ENCODE data around the gene RAP1GAP.
"Not testable (repeated sequence)": the region's sequence is repeated elsewhere in the genome, so short reads cannot be mapped to it uniquely, and the experiment has no call there.

The RAP1GAP gene

DNA sequence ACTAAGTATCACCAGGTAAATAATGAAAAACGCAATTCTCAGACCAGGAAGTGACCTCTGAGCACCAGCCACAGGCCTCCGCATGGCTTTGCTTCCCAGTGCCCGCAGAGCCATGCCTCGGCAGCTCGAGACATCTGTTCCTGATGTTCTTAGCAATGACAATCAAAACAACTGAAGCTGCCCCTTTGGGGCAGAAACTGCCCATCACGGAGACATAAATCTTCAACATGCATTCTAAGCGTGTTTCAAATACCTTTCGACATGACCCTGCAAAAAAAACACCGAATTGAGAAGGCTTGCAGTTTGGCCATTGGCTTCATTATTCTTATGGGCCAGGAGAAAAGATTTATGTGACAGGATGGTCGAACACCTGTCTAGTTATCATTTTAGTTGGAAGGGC lies 5.8 kb upstream of the RAP1GAP start:
- DNase-seq: no peak

DNA sequence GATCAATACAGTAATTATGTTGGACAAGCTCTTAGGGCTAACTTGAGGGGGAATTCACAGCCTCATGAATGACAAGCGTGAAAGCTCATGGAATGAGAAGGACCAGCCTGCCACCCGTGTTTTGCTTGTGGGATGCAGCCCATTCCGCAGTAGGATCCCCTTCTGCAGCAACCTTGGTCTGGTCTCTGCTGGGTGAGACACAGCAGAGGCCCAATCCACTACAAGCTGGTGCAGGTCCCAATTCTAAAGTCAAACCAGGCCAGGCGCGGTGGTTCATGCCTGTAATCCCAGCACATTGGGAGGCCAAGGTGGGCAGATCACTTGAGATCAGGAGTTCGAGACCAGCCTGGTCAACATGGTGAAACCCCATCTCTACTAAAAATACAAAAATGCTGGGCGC lies 4.7 kb upstream of the RAP1GAP start:
- not testable (repeated sequence) for DNase-seq

DNA sequence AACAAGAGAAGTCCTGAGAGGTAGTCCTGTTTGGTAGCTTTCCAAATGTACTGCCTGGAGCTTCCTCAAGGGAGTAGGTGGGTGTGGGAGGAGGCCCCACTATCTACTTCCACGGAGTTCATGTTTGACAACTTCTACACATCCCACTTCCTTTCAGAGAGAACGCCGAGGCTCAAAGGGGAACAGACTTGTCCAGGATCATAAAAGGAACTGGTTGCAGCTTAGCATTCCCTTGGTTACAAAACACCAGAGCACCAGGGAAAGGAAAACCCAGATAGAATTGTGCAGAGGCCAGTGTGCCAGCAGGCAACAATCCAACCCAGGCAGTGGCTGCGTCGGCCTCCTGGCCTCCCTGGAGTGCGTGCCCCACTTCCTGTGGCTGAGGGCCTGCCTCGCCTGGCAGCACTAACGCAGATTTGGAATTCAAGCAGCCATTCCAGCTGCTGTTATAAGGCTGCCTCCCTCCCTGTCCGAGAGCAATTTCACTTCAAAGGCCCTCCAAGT lies 4.2 kb upstream of the RAP1GAP start:
- DNase-seq: peak; percentile 35

DNA sequence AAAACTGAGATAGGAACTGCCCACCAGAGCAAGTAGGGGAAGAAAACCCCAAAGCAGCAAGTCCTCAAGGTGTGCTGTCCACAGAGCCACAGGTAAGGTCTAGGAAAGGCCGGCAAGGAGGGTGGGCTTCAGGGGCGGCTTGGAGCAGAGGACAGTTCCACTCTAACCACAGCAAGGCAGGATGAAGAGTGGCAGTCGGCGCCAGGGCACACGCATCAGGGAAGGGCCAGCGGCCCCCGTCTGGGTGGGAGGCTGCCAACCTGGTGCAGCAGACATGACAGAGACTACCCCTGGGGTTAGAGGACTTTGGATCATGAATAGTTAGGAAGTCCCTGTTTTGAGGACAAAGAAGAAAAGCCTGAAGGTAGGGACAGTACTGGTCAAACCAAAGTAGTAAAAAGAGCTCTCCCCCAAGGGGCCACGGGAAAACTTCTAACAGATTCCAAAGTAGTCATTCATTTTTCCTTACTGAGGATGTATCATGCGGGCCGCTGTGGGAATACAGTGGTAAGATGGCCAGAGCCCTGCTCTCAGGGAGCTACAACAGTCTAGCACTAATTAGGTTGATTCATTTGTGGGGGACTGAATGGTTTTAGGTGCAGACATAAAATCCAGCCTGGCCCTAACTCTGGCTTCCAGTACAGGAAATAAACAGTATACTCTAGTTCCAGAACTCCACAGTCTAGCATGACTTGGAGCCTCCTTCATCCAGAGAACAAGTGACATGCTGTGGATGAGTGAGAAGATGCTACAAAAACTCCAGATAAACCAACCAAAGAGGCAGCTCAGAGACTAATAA lies 3.5 kb upstream of the RAP1GAP start:
- DNase-seq: no peak

DNA sequence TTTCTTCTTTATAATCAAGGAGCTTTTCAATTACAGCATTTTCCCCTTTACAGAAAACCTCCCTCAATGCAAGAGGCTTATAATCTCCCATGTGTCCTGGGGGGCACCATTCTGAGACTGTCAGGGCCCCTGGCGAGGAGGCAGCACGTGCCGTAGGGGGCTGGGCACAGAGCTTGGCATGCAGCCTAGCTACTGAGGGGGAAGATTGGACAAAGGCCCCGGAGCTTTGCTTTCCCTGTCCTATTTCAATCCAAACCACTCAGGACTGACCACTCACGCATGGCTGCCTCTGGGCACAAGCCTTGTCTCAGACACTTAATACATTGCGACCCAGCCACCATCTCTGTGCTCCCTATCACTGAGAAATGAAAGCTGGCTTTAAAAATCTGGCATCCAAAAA lies 2.8 kb upstream of the RAP1GAP start:
- no peak for DNase-seq

DNA sequence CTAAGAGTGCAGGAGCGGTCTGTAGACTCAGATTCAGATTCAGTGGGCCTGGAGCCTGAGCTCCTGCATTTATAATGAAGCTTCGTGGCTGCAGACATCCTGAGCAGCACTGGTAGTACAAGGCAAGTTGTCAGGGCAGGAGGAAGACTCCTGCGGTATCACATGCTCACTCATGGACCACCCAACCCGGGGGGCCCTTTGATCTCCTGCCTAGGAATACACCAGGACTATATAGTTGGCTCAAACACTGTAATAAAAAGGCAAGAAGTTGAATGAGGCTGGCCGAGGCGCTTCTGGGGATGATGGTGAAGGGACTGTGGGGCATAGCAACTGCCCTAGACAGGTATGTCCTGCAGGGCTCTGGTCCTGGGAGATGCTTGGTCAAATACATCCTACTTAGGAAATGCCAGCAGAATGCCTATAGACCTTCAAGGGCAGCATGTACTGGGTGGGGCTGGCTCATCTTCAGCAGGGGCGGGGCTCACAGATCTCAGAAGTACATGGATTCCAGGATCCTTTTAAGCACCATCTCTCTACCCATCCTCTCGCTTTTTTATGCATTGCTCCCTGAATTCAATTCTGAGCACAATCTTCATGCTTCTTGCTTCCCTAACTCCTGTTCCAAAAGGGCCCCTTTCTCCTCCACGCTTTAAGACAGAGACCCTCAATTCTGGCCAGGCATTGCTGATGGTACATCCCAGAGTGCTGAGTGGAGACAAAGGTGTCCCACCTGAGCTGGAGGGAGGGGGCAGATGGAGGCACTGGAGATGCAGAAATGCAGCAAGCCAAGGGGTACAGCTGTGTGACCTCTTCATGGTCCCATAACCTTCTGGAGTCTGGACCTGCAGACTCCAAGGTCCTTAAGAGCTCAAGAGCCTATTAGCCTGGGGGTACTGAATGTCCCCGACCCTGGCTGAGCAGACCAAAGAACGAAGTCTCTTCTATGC lies 2.1 kb upstream of the RAP1GAP start:
- no peak for DNase-seq

DNA sequence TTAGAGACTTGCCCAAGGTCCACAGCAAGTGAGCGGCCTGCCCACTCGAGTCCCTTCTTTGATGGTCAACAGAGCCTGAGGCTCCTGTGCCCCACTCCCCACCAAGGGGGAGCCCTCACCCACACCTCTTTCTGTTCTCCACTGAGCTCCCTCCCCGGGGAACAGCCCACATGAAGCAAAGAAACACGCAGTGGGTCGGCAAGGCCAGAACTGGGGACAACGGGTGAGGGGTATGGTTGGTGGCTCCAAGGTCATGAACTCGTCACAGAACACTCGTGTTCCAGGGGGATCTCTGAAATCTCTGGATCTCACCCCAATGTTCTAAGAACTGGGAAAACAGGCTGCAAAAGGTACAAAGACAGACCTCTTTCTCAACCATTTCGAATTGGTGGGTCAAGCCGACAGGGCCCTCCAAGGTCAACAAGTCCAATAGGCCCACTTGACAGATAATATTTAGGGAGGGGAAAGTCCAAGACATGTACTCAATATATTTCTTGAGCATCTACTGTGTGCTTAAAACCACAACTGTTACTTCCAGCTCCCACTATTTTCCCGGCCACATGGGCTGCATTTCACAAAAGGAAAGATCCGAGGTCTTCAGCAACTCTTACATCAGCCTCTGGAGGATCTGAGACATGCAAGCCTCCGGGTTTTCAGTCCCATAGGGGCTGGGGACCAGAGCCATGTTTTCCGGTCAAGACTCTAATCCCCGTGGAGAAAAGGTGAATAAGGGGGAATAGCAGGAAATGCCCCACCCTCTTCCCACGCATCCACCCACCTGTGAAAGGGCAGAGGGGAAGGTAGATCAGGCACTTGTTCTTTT lies 1.1 kb upstream of the RAP1GAP start:
- no peak for DNase-seq

DNA sequence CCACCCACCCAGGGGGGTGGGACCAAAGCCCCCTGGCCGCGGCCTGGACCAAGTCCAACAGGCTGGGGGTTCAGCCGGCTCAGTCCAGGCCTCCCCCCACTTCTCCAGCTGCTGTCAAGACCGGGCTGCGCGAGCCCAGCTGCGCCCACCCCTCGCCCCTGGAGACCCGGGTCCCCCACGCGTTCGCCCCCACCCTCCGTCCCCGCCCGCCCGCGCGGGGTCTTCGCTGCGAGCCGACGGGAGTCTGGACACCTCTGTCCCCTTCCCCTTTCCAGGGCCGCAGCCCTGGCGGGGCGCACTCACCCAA lies 253 bp downstream of the RAP1GAP start:
- no peak for DNase-seq

DNA sequence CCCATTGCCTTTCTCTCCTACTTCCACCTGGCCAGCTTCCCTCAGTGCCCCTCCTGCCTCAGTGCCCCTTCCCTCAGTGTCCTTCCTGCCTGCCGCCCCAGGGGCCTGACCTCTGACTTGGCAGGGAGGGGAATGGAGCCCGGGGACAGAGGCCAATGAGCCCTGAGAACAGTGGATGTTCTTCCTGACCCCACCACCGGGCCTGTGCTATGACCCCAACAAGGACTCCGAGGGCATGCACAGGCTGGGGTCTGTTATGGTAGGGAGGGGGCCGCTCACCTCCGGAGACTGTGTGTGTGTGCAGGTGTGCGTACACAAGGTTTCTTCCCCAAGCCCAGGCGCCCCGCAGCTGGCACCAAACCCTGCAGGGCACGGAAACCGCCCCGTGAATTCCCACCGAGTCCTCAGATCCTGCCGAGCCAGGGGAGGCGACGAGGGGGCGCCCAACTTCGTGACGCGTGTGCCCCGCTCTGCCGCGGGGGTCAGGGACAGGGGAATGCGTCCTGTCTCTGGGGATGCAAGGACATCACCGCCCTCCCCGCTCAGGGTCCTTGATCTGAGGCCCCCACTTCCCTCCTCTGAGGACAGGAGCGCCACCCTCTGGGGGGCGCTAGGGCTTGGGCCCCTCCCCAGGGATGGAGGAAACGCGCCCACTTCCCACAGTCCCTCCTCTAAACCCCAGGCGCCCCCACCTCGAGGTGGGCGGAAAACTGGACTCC lies 766 bp downstream of the RAP1GAP start:
- no peak for DNase-seq

DNA sequence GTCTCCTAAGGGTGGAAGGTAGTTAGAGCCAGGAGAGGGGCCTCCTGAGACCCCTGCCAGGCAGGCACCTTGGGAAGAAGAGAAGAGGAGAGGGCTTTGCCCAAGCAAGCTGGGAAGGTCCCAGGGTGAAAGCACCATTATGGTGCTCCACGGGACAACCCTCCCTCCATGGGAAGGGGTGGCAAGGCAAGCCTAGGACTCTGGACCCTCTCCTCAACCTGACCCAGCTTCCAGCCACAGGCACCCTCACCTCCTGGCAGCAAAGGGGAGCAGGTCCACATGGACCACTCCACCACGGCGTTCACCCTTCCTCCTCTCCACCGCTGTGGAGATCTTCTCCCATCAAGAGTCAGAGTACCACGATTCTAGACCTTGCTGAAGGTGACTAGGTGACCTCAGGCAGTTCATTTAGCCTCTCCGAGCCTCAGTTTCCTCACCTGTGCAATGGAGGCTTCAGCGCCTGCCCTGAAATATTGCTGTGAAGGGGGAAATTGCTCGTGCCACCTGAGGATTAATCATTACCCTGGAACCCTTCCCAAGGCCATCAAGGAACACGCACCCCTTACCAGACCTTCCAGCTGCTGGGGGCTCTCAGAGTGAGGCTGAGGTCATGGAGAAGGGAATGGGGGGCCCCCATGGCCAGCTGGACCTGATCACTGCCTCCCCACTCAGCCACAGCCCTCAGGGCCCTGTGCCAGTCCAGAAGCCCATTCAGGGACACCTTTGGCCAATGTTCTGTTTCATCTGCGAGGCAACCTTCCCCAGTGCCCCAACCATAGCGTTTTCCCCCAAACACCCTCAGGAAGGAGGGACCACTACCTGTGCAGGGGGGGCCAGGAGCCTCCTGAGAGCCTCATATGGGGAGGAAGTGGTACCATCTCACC lies 1.6 kb downstream of the RAP1GAP start:
- no peak for DNase-seq

DNA sequence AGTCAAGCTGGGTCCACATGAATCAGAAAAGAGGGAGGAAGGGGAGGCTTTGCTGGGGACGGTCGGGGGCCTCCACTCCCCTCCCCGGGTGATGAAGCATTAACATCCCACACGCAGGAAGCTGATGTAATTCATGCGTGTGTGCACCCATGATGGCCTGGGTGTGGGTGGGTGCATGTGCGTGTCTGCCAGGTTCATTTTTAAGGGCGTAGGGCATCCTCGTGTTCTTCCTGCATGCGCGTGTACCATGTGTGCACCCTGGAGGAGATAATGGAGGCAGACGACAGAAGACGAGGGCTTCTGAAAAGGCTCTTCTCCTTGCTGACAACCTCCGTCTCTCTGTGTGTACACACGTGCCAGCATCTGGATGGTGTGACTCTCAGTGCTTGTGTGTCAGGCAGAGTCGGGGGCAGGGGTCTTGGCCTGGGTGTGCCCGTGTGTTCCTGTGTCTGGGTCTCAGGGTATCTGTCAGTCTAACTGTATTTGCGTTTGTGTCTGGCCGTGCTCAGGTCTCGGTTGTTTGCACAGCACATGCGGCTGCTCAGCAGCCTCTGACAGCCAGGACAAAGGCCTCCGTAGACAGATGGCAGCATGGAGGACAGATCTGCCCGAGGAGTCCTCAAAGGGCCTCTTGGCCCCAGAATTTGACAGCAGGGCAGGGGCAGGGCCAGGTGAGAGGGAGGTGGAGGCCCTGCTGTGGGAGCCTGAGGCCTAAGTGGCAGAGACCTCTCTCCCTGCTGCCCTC lies 2.4 kb downstream of the RAP1GAP start:
- no peak for DNase-seq

DNA sequence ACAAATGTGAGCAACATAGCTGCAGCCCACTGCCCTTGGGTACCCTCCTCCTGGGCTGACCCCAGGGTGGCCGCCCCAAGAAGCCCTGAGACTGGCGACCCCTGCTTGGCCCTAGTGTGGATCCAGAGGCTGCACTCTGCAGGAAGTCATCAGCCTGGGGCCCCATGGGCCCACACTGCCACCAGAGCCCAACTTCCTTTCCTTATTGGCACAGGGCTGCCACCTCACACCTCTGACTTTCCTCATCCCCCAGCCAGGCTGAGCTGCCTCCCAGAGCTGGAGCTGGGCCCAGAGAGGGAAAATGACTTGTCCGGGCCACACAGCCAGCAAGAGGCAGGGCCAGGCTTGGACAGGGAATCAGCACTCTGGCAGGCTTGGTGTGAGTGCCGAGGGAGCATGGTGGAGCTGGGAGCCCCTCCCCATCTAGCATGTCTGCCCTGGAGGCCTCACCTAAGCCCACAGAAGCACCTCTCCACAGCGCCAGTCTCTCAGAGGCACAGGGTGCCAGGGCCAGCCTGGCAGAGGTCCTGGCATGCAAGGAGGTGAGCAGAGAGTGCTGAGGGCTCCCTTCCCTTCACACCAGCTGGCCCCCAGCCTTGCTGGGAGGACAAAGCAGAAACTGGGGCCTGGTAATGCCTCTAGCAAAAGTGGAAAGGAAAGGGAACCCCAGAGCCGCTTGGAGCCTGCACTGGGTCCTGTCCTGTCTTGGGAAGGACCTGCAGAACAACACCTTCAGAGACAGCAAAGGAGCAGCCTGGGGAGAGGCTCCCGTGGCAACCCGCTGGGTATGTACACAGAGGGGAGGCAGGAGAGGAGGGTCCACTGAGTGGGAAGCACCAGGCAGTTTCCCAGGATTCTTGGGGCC lies 3.2 kb downstream of the RAP1GAP start:
- DNase-seq: no peak

DNA sequence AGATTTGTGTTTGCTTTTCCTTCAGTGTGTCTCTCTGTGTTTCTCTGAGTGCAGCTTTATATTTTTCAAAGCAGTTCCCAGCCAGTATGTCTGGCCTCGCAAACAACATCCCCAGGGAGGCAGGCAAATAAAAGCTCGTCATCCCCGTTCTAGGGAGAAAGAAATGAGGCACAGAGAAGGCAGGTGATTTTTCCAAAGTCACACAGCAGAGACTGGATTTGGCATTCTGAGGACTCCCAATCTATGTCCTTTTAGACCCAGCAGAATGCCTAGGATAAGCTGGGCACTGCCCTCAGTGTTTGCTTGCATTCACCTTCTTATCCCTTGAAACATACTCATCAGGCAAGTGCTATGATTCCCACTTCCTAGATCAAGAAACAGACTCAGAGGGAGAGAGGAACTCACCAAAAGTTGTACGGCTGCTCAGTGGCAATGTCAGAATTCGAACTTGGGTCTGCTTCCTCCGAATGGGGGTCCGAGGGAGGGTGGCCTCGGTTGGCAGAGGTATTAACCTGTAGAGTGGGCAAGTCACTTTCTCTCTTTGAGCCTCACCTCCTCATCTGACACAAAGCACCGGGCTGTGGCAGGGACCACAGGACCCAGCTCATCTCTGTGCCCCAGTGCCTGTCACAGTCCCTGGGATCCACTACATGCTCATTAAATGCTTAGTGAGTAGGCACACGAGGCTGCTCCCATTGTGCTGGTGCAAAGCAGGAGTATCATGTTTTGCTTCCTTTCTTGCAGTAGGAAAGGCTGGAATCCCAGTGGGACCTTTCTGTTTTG lies 4.2 kb downstream of the RAP1GAP start:
- no peak for DNase-seq

DNA sequence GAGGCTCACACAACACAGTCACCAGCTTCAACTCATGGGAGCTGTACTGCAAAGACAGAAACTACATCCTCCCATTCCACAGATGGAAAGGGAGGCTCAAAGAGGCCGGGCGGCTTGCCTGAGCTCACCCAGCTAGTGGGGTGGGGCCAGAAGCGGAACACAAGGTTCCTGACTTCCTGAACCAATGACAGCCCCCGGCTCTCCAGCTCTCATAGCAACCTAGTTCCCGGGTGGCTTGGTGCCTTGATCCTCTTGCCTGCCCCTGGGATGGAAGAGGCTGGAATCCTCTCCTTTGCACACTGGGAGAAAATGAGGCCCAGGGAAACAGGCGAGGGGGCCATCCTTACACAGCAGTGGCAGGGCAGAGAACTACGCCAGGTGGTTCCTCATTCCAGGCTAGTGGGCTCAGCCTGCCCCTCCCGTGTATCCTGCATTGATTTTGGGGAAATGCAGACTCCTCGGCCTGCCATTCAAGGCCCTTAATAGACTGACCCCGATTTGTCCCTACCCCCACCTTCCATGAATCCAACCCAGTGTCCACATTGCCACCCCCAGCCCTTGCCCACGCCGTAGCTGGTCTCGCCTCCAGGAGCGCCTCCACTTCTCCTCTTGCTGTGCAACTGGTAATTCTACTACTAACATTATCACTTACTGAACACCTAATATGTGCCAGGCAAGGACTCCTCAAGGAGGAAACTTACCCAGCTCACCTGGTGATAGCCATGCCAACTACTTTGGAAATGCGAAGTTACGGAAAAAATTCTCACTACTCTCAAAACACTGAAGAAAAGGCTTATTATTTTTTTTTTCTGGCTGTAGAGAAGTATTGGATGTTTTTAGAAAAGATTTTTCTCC lies 5.0 kb downstream of the RAP1GAP start:
- DNase-seq: no peak

DNA sequence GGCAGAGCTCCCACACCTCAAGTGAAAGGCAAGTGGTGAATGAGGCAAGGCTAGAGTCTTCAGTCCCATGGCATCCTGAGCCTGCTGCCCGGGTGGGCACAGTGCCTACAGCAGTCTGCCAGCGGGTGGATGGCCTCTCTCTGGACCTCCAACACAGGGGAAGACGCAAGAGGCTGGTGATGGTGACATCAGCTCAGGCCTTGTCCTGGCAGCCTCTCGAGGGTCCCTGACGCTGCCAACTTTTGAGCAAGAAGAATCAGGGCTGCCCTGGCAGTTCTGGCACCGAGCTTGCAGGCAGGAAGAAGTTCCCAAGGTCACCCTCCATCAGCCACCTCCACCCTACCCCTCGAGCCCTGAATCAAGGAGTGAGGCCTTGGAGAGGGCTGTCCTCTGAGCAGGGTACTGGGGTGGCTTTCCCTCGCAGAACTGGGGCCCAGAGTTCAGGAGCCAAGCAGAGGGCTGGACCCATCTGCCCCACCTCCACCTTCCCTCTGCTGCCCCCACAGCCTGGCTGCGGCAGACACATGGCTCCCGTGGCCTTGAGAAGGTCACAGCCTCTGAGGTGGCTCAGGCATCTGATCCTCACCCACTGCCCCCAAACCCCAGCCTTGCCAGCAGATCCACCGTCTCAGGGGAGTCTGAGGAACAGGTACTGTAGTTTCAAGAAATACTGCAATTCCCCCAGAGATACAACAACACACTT lies 5.8 kb downstream of the RAP1GAP start:
- no peak for DNase-seq

DNA sequence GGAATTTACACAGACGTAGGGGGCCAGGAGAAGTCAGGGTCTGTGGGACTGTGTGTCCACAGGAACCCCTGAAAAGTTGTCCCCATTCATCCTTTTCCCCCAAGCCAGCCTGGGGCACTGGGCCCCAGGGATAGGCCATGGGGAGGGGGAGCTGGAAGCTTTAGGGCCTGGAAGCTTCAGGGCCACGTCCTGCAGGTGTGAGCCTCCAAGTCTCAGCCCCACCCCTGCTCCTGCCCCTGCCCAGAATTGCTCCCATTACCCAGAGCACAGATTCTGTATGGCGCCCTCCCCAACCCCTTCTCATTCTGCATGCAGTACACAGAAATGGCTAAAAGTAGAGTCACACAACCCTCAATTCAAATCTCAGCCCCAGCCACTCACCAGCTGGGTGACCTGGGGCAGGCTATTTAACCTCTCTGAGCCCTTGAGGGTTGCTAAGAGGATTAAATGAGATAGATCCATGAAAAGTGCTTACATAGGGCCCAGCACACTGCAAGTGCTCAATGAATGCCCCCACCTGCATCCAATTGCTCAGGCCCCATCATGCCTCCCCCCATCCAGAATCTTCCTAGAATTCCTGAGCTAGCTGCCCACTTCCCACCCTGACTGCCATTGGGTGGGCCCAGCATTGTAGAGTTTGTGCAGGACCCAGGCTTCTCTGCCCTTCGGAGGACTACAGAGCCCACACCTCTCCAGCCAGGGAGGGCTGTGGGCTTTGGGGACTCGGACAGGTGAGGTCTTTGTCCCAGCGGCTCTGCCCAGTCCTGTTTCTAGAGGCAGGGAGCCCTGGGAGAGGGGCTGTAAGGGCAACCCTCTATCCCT lies 6.5 kb downstream of the RAP1GAP start:
- no peak for DNase-seq
